Mesendoderm (in vitro differentiated cells): ENCODE data around the gene FBXL17.

ENCODE experiments used
- DNase-seq: peaks from one replicate; pipeline ENCODE4 v3.0.0; 2013
- H2AK5ac ChIP-seq: 2 replicates; pipeline ENCODE4 v1.6.1; 2013; ENCODE audit warnings: low read length, inconsistent platforms
- H2BK120ac ChIP-seq: 2 replicates; pipeline ENCODE4 v1.6.1; 2013; ENCODE audit warnings: low read depth, mild to moderate bottlenecking, low read length, moderate library complexity, mixed read lengths
- H2BK15ac ChIP-seq: replicated peaks from 2 replicates; pipeline ENCODE4 v1.6.1; 2013; ENCODE audit warnings: low read depth, mild to moderate bottlenecking, moderate library complexity
- H2BK5ac ChIP-seq: 2 replicates; pipeline ENCODE4 v1.6.1; 2013; ENCODE audit warnings: low read length, inconsistent platforms
- H3K18ac ChIP-seq: 2 replicates; pipeline ENCODE4 v1.6.1; 2013; ENCODE audit warnings: mild to moderate bottlenecking, low read length, mixed read lengths
- H3K23ac ChIP-seq: one replicate; pipeline ENCODE4 v1.6.1; 2013; ENCODE audit warnings: low read length
- H3K27ac ChIP-seq: 2 replicates; pipeline ENCODE4 v1.5.1; 2013; ENCODE audit warnings: low read depth, mild to moderate bottlenecking, inconsistent platforms, low read length, moderate library complexity
- H3K27me3 ChIP-seq: 2 replicates; pipeline ENCODE4 v1.6.1; 2013; ENCODE audit warnings: low read length, control low read depth, mild to moderate bottlenecking, inconsistent platforms; ENCODE audit not compliant: insufficient read depth, poor library complexity
- H3K36me3 ChIP-seq: 2 replicates; pipeline ENCODE4 v1.6.1; 2013; ENCODE audit warnings: low read length, inconsistent platforms; ENCODE audit not compliant: control insufficient read depth, insufficient read depth
- H3K4ac ChIP-seq: one replicate; pipeline ENCODE4 v1.6.1; 2013; ENCODE audit warnings: low read depth, mild to moderate bottlenecking, low read length, moderate library complexity
- H3K4me1 ChIP-seq: 2 replicates; pipeline ENCODE4 v1.6.1; 2013; ENCODE audit warnings: low read depth, low read length, inconsistent platforms; ENCODE audit not compliant: control insufficient read depth
- H3K4me2 ChIP-seq: 2 replicates; pipeline ENCODE4 v1.6.1; 2013; ENCODE audit warnings: low read length
- H3K4me3 ChIP-seq: 2 replicates; pipeline ENCODE4 v1.5.1; 2013; ENCODE audit warnings: mild to moderate bottlenecking, low read length
- H3K56ac ChIP-seq: one replicate; pipeline ENCODE4 v1.6.1; 2013; ENCODE audit warnings: low read length
- H3K79me1 ChIP-seq: 2 replicates; pipeline ENCODE4 v1.6.1; 2013; ENCODE audit warnings: low read length, inconsistent platforms
- H3K79me2 ChIP-seq: 2 replicates; pipeline ENCODE4 v1.6.1; 2013; ENCODE audit warnings: mild to moderate bottlenecking, low read length; ENCODE audit not compliant: control insufficient read depth, insufficient read depth
- H3K9ac ChIP-seq: 2 replicates; pipeline ENCODE4 v1.6.1; 2013; ENCODE audit warnings: low read length, inconsistent platforms
- H4K5ac ChIP-seq: one replicate; pipeline ENCODE4 v1.6.1; 2013; ENCODE audit warnings: low read length
- H4K8ac ChIP-seq: one replicate; pipeline ENCODE4 v1.6.1; 2013; ENCODE audit warnings: low read depth, mild to moderate bottlenecking, control low read depth, low read length, moderate library complexity
- WGBS: extraction: QIAGEN DNeasy Blood & Tissue Kit; methylation state at CpG from one replicate; pipeline ENCODE4 v1.1.7; 2013; ENCODE audit warnings: low lambda C conversion rate, missing lambda C conversion rate; ENCODE audit not compliant: insufficient coverage; ENCODE audit errors: extremely low coverage; 5-methylcytosine and 5-hydroxymethylcytosine counted together

The FBXL17 gene

GRCh38 chr5:108144332-108144731 lies 237.6 kb downstream of the FBXL17 start:
- no peak overlapping the region for H2BK5ac ChIP-seq
- H3K4me1 ChIP-seq, result no peaks in the 10 kb centered on the region
- H3K4me3 ChIP-seq, result no peak overlapping the region
- H3K27me3 ChIP-seq, result no peaks in the 10 kb centered on the region
- no peak overlapping the region for H3K23ac ChIP-seq
- no peak for DNase-seq
- H2BK120ac ChIP-seq, result no peak overlapping the region
- no peak overlapping the region for H3K56ac ChIP-seq
- no peak overlapping the region for H4K8ac ChIP-seq
- no peak overlapping the region for H3K9ac ChIP-seq
- H3K79me1 ChIP-seq, result no peaks in the 10 kb centered on the region
- H3K79me2 ChIP-seq, result no peaks in the 10 kb centered on the region
- no peak overlapping the region for H2AK5ac ChIP-seq
- H3K4ac ChIP-seq, result no peak overlapping the region
- no peak overlapping the region for H2BK15ac ChIP-seq
- no peaks in the 10 kb centered on the region for H3K36me3 ChIP-seq
- H3K18ac ChIP-seq, result no peak overlapping the region
- WGBS, result 100% methylated on average over 1 of the region's 4 CpGs
- no peak overlapping the region for H3K4me2 ChIP-seq
- H4K5ac ChIP-seq, result no peak overlapping the region
- no peak overlapping the region for H3K27ac ChIP-seq

- Histone ChIP-seq H3K27ac (no peak overlapping the region), H2BK5ac (no peak overlapping the region), H2BK15ac (no peak overlapping the region), H4K5ac (no peak overlapping the region), H3K9ac (no peak overlapping the region), H3K23ac (no peak overlapping the region), H3K27me3 (no peaks in the 10 kb centered on the region), H4K8ac (no peak overlapping the region), H2BK120ac (no peak overlapping the region), H3K79me1 (no peaks in the 10 kb centered on the region), H3K18ac (no peak overlapping the region), H3K4ac (no peak overlapping the region), H3K79me2 (no peaks in the 10 kb centered on the region), H2AK5ac (no peak overlapping the region), H3K56ac (no peak overlapping the region), H3K4me1 (no peaks in the 10 kb centered on the region), H3K4me2 (no peak overlapping the region), H3K36me3 (no peaks in the 10 kb centered on the region), H3K4me3 (no peak overlapping the region)
- peak; percentile 62 for DNase-seq
These were observed 238.3 kb downstream of the FBXL17 start for GRCh38 chr5:108143581-108143980.

- Histone ChIP-seq H3K4ac (no peak overlapping the region), H4K5ac (no peak overlapping the region), H2BK120ac (no peak overlapping the region), H3K4me1 (no peaks in the 10 kb centered on the region), H3K27me3 (no peaks in the 10 kb centered on the region), H2BK15ac (no peak overlapping the region), H3K4me2 (no peak overlapping the region), H3K56ac (no peak overlapping the region), H3K79me1 (no peaks in the 10 kb centered on the region), H3K36me3 (no peaks in the 10 kb centered on the region), H3K18ac (no peak overlapping the region), H3K4me3 (no peak overlapping the region), H3K9ac (no peak overlapping the region), H3K23ac (no peak overlapping the region), H2BK5ac (no peak overlapping the region), H3K79me2 (no peaks in the 10 kb centered on the region), H4K8ac (no peak overlapping the region), H2AK5ac (no peak overlapping the region), H3K27ac (no peak overlapping the region)
- DNase-seq, result no peak
- no CpG with 5 or more reads among the region's 2 CpGs for WGBS
These were observed 240.2 kb downstream of the FBXL17 start for GRCh38 chr5:108141676-108142075.

DNA sequence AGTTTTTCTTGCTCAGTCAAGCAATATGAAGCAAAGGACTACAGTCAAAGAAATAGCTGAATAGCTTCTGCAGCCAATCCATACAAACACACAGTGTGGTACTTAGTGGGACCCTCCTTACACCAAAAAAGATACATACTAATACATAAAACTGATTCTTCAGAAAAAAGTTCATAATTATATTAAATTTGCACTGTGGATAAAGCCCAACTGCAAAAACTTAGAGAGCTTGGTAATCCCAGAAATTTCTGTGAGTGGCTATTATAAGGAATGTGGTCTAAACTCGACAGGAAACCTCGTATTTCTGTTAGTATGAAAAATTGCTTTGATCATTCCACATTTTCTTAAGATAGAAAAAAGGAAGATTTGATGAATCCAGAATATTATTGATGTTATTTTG lies 245.4 kb downstream of the FBXL17 start:
- Histone ChIP-seq H3K79me2 (no peaks in the 10 kb centered on the region), H3K18ac (no peak overlapping the region), H4K5ac (no peak overlapping the region), H2BK120ac (no peak overlapping the region), H3K4ac (no peak overlapping the region), H3K27ac (no peak overlapping the region), H3K36me3 (no peaks in the 10 kb centered on the region), H2BK5ac (no peak overlapping the region), H3K79me1 (no peaks in the 10 kb centered on the region), H3K56ac (no peak overlapping the region), H3K9ac (no peak overlapping the region), H3K4me3 (no peak overlapping the region), H2BK15ac (no peak overlapping the region), H3K23ac (no peak overlapping the region), H3K4me1 (no peaks in the 10 kb centered on the region), H3K27me3 (no peaks in the 10 kb centered on the region), H2AK5ac (no peak overlapping the region), H4K8ac (no peak overlapping the region), H3K4me2 (no peak overlapping the region)
- WGBS, result no CpG with 5 or more reads among the region's 2 CpGs
- no peak for DNase-seq

DNA sequence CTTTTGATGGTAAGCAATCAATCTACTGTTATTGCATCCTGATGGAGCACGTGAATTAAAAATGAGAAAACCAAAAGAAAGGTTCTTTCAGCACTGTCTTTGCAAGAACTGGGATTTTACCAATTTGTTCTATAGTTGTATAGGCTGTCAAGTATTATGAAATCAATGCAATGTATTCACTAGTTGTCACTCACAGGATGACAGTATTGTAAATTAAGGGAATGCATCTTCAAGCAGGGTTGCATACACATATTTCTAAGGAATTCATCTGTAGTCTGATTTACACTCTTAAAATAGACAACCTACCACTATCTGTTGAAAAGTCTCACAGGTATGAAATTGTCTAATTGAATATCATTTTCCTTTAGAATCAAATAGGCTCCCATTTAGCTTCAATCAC lies 252.8 kb downstream of the FBXL17 start:
- no peaks in the 10 kb centered on the region for H3K4me1 ChIP-seq
- no peak overlapping the region for H4K8ac ChIP-seq
- no peaks in the 10 kb centered on the region for H3K79me1 ChIP-seq
- H3K23ac ChIP-seq, result no peak overlapping the region
- H2BK5ac ChIP-seq, result no peak overlapping the region
- no peaks in the 10 kb centered on the region for H3K36me3 ChIP-seq
- no peaks in the 10 kb centered on the region for H3K27me3 ChIP-seq
- no peak overlapping the region for H3K18ac ChIP-seq
- no peak overlapping the region for H3K9ac ChIP-seq
- no peak overlapping the region for H3K4ac ChIP-seq
- no peak overlapping the region for H2BK15ac ChIP-seq
- no CpG with 5 or more reads among the region's 1 CpG for WGBS
- no peak overlapping the region for H3K4me2 ChIP-seq
- no peak overlapping the region for H3K4me3 ChIP-seq
- H2AK5ac ChIP-seq, result no peak overlapping the region
- no peak overlapping the region for H3K27ac ChIP-seq
- DNase-seq, result no peak
- H3K56ac ChIP-seq, result no peak overlapping the region
- no peaks in the 10 kb centered on the region for H3K79me2 ChIP-seq
- no peak overlapping the region for H4K5ac ChIP-seq
- H2BK120ac ChIP-seq, result no peak overlapping the region

DNA sequence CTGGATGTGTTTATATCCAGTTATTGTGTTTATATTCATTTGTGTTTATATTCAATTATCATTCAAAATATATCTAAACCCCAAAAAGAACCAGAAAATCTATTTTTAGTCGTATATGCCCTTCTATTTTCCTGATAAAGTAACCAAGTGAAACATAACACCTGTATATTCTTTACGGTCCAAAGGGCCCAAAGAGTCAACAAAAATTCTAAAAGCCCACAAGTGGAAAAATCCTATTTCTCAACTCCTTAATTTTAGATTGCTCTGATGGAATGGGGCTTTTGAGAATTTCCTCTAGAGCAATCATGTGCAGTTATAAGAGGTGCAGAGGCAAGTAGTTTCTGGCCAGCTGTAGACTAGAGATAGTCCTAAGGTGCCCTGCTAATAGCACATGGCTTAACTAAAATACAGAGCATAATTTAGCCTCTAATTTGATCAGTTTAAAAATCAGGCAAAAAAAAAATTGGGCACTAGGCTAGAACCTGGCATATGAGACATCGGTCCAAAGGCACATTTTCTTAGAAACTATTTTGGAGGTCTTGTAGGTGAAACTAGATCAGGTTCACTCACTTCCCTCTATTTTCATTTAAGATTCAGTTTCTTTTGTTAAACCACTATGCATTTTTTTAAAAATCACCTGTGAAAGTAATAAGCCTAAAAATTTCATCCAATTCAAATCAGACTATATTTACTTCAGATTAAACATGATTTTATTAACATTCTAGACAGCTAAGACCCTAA lies 256.0 kb downstream of the FBXL17 start:
- Histone ChIP-seq H3K56ac (no peak overlapping the region), H3K27me3 (no peaks in the 10 kb centered on the region), H3K23ac (no peak overlapping the region), H2BK15ac (no peak overlapping the region), H3K36me3 (no peaks in the 10 kb centered on the region), H3K4ac (no peak overlapping the region), H2BK120ac (no peak overlapping the region), H4K5ac (no peak overlapping the region), H3K18ac (no peak overlapping the region), H3K27ac (no peak overlapping the region), H3K79me1 (no peaks in the 10 kb centered on the region), H4K8ac (no peak overlapping the region), H3K4me2 (no peak overlapping the region), H3K9ac (no peak overlapping the region), H3K4me3 (no peak overlapping the region), H2AK5ac (no peak overlapping the region), H2BK5ac (no peak overlapping the region), H3K79me2 (no peaks in the 10 kb centered on the region), H3K4me1 (no peaks in the 10 kb centered on the region)
- WGBS, result no CpG with 5 or more reads among the region's 3 CpGs
- DNase-seq, result no peak
